ENCODE data around the gene TRIP11.

The TRIP11 gene

GRCh38 chr14:91942128-91942527 lies 97.7 kb downstream of the TRIP11 start:
- no peak overlapping the region for H3K4me3 ChIP-seq (ENCODE audit: low read length)
- no peak for DNase-seq (ENCODE audit: low read depth)
- no peak for TF ChIP-seq CTCF (conservative IDR thresholded peaks at IDR 0.05; ENCODE audit: low read depth, low read length)

GRCh38 chr14:91940209-91940608 lies 99.7 kb downstream of the TRIP11 start:
- no peak for TF ChIP-seq CTCF (conservative IDR thresholded peaks at IDR 0.05; ENCODE audit: low read depth, low read length)
- no peak for DNase-seq (ENCODE audit: low read depth)
- no peak overlapping the region for H3K4me3 ChIP-seq (ENCODE audit: low read length)

- H3K4me3 ChIP-seq (ENCODE audit: low read length): no peak overlapping the region
- no peak for TF ChIP-seq CTCF (conservative IDR thresholded peaks at IDR 0.05; ENCODE audit: low read depth, low read length)
- no peak for DNase-seq (ENCODE audit: low read depth)
Measured at GRCh38 chr14:91935586-91935985, 104.3 kb downstream of the TRIP11 start.

- no peak overlapping the region for H3K4me3 ChIP-seq (ENCODE audit: low read length)
- no peak for TF ChIP-seq CTCF (conservative IDR thresholded peaks at IDR 0.05; ENCODE audit: low read depth, low read length)
- DNase-seq (ENCODE audit: low read depth): no peak
Measured at GRCh38 chr14:91934554-91935285, 105.1 kb downstream of the TRIP11 start.

- TF ChIP-seq CTCF (conservative IDR thresholded peaks at IDR 0.05; ENCODE audit: low read depth, low read length): no peak
- DNase-seq (ENCODE audit: low read depth): no peak
- no peak overlapping the region for H3K4me3 ChIP-seq (ENCODE audit: low read length)
Measured at GRCh38 chr14:91931478-91932088, 108.3 kb downstream of the TRIP11 start.

GRCh38 chr14:91929700-91930099 lies 110.2 kb downstream of the TRIP11 start:
- no peak for DNase-seq (ENCODE audit: low read depth)
- no peak overlapping the region for H3K4me3 ChIP-seq (ENCODE audit: low read length)
- no peak for TF ChIP-seq CTCF (conservative IDR thresholded peaks at IDR 0.05; ENCODE audit: low read depth, low read length)

- no peak overlapping the region for H3K4me3 ChIP-seq (ENCODE audit: low read length)
- TF ChIP-seq CTCF (conservative IDR thresholded peaks at IDR 0.05; ENCODE audit: low read depth, low read length): no peak
- DNase-seq (ENCODE audit: low read depth): no peak
Measured at GRCh38 chr14:91927800-91928199, 112.1 kb downstream of the TRIP11 start.

All from retinal pigment epithelial cell (primary cell).